CD4-positive, alpha-beta T cell treated with Interleukin-21 for 1 hour (primary cell): ENCODE measurements around the gene STK32C.

ENCODE experiments used
- DNase-seq: peaks from one replicate; pipeline ENCODE4 v3.0.0-alpha.2; 2020

STK32C gene

DNA sequence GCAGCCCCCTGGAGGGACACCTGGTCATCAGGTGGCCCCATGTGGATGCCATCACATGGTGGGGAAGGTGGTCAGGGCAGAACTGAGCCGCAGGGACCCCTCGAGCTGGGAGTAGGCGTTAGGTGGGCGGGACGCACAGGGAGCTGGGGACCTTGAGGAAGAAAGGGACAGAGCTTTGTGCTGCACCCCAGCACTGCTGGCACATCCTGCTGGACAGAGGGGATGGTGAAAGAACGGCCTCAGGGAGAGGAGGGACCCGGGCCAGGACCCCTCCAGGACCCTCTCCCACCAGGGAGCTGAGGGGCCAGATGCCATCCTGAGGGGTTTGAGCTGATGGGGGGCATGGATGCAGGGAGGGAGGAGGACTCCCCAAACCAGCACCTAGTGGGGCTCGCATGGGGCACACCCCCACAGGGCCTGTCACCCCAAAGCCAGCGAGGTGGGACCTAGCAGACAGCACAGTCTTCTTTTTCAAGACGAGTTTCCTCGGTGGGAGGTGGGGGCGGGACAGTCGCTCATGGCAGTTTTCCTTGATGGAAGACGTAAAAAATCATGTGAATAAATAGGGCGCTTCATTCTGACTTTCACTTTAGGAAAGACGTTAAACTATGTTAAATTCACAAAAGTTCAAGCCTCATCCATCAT is 43.3 kb downstream of the STK32C start:
- DNase-seq: no peak

DNA sequence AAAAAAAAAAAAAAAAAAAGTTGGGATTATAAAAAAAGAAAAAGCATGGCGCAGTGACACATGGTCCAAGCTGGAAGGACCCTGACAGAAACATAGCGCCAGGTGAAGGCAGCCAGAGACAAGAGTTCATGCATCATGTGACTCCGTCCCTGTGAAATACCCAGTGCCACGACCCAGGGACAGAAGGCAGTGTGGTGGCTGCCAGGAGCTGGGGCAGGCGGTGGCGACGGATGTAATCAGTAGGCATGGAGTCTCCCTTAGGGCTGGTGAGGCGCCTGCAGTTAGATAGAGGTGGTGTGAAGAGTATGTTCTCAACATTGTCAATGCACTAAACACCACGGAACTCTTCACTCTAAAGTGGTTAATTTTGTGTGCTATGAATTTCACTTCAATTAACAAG is 43.9 kb downstream of the STK32C start:
- no peak for DNase-seq

DNA sequence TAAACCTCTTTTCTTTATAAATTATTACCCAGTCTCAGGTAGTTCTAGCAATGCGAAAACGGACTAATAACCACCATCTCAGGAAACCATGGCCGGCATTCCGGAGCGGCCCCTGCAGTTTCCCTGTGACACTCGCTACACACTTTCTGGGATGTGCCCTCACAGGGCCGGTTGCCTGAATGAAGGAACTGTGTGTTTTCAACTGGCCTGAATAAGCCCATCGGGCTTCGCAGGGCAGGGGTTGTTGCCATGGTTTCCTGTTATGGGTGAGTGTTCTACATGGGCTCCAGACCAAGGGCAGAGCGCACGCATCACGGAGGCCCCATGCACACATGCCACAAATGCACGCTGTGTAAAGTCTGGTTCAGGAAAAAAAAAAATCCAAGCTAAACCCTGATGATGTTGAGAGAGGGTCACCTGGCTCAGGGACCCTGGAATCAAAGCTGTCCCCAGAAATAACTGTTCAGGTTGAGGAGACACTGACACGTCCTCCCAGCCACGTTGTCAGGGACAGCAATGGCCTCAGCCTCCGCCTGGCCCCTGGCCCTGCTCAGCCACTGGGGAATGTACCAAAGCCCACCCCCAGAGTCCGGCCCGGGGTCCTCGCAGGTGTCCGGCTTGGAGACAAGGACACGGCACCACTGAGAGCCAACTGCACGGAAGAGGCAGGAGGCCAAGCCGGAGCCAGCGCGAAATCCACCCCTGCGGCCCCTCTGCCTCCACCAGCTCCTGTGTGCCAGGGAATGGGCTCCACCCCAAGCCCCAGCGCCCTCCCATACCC is 47.9 kb downstream of the STK32C start:
- DNase-seq: no peak

DNA sequence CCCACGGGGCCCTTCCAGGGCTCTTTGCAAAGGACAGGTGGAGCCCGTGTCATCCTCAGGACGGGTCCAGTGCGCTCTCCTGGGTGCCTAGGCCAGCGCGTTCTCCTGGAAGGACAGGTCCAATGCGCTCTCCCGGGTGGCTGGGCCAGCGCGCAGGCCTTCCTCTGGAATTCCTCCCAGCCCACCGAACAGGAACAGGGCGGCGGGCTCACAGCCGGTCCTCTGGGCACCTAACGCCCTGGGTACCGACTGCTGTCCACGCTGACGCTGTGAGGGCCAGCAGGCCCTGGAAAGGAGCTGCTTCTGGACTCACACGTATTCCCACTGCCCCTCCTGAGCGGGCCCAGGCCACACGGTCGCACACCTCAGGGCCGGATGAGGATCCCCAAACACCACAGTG is 49.3 kb downstream of the STK32C start:
- no peak for DNase-seq

DNA sequence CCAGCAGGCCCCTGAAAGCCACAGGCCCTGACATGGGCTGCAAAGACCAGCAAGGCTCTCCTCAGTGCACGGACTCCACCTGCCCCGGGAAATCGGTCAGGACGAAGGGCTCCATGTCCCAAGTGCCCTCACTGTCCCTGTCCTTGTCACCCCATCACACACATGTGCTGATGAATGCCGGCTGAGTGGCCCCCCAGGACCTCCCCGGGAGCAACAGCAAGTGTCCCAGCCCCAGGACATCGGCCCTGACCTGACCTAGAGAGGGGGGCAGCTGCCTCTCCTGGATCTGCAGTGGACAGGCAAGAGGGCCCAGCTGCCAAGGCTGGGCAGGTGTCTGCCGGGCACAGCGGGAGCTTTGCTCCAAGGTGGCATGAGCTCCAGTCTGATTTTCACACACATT is 49.8 kb downstream of the STK32C start:
- DNase-seq: no peak

DNA sequence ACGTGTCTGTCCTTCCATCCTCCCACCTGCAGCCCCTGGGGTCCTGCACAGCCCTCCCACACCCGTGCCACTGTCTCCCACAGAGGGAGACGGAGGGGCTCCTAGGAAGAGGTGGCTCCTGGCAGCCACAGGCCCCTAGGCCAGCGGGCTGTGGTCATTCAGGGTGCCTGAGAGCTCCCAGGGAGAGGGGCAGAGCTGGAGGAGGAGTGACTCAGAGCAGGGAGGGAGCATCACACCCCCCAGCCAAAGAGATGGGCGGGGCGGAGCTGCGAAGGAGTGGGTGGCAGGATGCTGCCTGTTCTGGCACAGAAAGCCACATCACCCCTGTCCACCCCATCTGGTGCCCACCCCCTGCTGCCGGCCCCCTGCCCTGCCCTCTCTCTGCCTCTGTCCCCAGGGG is 50.5 kb downstream of the STK32C start:
- DNase-seq: peak; percentile 23

DNA sequence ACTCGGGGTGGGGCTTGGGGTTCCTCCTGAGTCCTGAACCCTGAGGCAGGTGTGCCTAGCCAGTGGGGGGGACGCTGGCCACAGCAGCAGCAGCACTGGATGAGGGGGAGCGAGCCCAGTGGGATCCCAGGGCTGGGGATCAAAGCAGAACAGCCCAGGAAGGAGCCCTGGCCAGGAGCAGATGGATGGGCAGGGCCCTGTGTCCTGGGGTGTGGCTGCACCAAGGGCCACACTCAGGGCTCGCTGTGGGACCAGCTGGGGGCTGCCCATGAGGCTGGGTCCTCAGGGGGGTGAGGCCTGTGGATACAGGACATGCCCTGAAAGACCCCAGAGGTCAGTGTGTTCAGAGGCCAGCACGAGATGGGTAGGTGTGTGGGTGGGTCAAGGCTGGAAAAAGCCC is 50.9 kb downstream of the STK32C start:
- DNase-seq: no peak

DNA sequence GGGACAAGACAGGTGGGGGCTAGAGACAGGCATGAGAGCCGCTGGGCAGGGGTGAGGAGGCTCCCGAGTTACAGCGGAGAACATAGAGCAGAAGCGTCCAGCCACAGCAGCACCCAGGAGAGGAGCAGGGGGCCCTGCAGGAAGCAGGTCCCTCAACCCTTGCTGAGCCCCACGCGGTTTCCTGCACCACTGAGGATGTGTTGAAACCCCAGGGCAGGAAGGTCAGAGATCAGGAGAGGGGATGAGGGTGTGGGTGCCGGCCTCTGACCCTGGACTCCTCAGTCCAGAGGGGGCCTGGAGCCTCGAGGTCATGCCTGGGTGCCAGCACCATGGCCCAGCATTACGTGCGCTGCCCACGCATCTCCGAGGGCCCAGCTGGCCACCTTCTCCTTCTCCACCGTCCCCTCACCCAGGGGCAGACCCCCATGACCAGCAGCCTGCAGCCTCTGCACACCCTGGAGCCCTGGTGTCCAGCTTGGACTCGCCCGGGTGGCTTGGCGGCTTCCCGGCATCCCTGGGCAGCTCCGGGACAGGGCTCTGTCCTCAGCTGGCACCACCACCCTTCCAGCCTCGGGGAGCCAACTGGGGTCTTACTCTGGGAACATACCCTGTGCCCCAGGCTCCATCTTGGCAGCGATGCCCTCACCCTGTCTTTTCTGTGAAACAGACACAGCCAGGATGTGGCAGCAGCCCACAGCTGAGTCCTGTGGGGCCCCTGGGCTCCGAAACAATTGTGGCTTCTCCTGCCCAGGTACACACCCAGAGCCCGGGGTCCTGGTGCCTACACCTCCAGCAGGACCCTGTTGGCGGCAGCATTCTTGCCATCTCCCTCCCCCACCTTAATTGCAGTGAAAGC is 52.0 kb downstream of the STK32C start:
- DNase-seq: no peak

DNA sequence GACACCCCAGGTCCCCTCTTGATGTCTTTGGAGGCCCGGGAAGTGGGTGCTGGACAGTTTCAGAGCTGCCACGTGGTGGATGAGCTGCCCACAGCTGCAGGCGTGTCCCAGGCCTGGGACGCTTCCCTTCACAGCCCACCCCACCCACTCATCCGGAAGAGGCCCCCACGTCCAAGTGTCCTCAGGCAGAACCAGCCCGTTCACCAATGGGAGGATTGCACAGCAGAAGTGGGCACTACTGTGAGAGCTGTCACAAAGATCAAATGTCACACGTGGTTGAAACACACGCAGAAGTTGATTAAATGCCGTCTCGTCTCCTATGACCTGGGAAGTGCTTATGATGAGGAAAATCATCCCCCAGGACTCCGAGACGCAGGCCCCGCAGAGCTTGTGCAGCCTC is 52.9 kb downstream of the STK32C start:
- DNase-seq: no peak

DNA sequence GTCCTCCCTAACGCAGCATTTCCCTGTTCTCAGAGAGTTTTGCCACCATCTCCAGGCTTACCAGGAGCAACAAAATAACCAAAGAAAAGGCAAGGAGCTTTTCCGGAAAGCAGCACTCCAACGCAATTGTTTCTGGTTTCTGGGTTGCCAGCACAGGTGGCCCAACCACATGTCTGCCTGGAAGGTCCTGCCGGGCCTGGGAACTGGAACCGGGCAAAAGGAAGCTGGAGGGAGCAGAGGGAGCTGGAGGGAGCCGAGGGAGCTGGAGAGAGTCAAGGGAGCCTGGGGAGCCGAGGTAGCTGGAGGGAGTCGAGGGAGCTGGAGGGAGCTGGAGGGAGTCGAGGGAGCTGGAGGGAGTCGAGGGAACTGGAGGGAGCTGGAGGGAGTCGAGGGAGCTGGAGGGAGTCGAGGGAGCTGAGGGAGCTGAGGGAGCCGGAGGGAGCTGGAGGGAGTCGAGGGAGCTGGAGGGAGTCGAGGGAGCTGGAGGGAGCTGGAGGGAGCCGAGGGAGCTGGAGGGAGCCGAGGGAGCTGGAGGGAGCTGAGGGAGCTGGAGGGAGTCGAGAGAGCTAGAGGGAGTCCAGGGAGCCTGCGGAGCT is 54.6 kb downstream of the STK32C start:
- DNase-seq: no peak

DNA sequence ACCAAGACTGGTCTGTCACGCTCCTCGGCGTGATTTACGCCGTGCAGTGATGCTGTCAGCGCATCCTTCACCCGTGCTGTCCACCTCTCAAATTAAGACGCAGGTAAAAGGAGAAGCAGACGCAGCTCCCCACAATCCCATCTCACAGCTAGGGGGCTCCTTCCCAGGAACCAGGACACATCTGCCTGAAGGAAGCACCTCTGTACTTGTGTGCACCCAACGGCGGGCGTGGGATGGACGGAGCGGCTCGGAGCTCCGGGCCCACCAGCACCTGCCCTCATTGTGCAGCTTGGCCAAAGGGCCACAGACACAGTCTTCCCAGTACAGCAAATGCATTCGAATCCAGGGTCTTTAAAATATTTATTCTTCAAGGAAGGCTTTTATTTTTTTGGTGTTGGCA is 55.3 kb downstream of the STK32C start:
- no peak for DNase-seq

DNA sequence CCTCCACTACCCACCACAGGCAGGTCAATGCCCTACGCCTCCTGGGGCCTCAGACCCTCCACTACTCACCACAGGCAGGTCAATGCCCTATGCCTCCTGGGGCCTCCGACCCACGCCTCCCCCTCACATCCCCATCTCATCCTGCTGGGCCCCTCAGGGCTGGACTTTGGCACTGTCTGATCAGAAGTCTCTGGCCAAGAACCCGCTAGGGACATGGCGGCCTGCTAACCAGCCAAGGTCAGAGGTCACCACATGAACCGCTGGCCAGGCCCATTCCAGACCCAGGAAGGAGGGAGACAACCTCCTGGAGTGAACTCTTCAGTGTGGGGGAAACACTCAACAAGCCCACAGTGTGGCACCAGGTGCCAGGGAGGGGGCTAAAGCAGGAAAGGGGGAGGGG is 55.8 kb downstream of the STK32C start:
- DNase-seq: no peak

DNA sequence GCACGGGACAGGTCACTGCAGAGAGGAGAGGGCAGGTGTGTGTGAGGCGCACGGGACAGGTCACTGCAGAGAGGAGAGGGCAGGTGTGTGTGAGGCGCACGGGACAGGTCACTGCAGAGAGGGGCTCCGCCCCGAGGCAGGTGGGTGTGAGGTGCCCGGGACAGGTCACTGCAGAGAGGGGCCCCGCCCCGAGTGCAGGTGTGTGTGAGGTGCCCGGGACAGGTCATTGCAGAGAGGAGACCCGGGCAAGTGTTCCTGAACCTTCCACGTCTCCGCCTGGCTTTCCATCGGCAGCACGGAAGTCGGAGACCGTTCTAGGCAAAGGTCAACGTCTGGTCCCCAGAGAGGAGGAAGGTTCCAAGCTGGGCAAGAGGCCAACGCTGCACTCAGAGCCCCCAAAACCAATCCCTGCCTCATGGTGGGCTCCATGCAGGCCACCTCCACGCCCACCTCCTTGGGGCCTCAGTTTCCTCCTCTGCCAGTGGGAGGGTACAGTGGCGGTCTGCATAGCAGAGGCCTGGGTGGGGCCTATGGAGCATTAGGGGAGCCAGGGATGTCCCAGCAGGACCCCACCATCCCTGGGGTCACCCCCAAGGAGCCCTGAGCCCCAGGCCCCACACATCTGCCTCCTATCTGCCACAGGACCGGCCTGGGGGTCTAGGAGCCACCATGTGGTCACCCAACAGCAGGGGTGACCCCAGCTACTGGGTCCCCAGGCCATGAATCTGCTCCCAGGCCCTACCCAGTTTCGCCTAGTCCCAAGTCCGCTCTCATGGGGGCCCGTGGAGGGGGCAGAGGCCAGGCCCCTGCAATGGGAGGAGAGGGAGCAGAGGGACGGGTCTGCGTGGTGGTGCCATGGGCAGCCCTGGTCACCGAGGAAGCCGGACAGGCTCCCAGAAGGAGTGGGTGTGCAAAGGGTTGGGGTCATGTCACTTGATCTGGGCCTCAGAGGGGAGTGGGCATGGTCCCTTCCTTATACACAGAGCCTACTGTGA is 57.0 kb downstream of the STK32C start:
- no peak for DNase-seq

DNA sequence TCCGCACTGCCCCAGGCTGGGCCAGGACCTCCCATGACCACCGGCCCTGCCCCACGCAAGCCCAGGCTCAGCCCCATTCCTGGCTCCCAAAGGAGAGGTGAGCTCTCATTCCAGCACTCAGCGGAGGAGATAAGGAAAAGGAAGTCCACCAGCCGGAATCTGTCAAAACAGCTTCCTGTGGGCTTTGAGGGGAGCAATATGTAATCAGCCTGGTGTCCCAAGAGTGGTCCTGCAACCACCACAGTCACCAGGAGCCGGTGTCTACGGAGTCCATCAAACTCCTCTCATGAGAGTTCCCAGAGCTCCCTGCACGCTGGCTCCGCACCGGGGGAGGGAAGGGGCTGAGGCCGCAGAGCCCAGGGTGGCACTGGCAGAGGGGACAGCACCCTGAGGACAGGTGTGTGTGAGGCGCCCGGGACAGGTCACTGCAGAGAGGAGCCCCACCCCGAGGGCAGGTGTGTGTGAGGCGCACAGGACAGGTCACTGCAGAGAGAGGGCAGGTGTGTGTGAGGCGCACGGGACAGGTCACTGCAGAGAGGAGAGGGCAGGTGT is 57.9 kb downstream of the STK32C start:
- DNase-seq: no peak

DNA sequence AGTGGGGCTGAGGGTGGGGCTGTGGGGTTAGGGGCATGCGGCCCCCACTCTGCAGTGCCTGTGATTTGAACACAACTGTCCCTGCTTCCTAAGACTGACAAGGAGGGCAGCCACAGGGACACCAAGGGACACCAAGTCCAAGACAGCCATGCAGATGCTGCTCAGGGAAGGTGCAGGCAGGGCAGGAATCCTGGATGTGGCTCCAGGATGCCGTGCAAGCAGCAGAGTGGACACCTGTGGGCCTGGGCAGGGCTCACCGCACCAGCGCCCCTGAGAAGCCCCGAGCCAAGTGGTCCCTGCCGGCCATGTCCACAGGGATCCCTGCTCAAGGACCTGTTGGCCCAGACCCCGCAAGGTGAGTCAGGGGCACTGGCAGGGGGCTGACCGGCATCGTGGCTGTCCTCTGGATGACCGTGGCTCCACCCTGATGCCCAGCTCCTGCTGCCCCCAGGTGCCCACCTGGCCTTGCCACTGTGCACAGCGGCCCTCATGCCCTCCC is 58.5 kb downstream of the STK32C start:
- no peak for DNase-seq

DNA sequence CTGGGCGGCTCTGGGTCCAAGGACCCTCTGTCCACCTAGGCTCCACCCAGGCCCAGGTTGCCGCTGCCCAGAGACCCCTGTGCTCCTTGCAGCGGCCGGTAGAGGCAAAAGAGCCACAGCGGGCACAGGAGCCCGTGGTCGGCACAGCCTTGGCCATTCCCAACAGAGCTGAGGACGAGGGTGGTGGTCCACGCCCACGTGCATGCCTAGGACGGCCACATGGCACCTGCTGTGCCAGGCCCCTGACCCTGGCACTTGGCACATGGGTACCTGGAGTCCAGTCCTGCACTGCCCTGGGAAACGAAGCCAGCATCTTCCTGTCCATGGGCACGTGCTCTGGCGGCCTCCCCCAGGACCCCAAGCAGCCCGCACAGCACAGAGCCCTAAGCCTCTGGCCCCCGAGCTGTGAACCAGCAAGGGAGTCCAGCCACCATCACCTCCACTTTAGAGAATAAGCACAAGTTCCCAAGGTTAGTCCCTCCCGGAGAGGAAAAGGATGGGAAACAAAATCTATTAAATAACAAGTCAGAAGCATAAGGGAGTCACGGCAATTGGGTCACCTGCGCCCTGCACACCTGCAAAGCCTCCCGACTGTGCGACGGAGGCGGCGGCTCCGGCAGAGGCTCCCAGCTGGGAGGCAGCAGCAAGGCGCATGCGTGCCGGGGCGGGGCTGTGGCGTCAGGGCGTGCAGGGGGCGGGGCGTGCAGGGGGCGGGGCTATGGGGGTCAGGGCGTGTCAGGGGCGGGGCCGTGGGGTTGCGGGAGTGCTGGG is 59.1 kb downstream of the STK32C start:
- DNase-seq: peak; percentile 37

DNA sequence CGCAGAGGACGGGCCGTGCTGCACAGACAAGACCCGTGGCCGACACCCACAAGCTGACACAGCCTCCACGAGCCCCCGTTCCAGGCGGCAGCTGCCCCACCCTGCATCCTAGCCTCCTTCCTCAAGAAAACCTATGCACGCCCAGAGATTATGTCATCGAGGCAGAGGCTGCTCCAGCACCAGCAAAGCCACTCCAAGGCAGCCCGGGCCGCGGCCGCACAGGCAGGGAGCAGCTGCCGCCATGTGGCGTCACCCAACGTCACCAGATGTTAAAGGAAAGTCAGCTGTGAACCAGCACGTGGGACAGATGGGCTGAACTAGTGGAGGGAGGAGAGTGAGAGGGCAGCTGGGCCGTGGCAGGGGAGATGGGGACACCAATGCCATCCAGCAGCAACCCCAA is 59.8 kb downstream of the STK32C start:
- no peak for DNase-seq

DNA sequence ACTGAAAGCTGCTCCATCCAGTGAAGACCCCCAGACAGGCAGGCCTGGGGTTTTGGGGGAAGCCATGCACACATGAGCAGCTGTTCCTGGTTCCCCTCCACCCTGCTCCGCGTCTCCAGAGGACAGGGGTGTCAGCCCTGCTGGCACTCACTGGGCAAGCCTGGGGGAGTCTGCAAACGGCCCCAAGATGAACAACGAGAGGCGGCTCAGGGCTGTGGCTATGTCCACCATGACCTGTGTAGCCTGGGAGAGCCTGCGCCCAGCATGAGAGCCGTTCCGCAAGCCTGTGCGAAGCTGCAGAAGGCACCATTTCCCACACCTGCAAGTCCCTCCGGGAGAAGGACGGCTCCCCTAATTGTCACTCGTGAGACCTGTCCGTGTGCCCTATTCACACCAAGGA is 61.5 kb downstream of the STK32C start:
- no peak for DNase-seq

DNA sequence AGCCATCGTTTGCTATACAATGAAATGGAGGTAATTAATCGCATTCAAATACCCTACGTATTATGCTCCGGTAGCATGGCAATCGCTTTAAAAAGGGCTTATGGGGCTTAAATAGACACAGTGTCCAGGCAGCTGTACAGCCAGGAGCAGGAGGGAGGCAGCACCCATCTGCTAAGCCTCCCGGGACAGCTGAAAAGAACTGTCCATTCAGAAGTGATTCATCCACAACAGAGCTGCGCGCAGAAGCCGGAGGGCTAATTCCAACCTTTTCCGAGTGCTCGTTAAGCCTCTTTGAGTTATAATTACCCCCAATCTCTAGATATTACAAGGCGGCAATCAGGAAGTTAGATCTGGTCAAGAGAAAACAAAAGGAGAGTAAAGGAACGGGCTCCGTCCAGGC is 62.7 kb downstream of the STK32C start:
- no peak for DNase-seq

DNA sequence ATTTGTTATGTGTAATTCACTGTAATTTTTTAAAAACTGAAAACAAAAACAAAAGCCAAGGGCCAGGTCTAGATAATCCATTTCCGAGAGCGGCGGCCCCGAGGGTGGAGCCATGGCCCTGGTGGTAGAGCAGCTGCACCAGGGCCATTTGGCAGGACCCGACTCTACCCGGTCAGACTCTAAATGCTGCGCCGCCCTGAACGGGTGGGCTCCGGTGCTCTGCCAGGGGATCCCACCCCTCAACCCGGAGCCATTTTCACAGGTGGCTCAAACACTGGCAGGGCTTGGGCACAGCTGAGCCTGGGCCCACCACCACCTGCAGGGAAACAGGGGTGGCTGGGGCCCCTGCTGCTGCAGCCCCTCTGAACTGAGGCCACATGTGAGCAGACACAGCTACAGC is 64.1 kb downstream of the STK32C start:
- DNase-seq: no peak

DNA sequence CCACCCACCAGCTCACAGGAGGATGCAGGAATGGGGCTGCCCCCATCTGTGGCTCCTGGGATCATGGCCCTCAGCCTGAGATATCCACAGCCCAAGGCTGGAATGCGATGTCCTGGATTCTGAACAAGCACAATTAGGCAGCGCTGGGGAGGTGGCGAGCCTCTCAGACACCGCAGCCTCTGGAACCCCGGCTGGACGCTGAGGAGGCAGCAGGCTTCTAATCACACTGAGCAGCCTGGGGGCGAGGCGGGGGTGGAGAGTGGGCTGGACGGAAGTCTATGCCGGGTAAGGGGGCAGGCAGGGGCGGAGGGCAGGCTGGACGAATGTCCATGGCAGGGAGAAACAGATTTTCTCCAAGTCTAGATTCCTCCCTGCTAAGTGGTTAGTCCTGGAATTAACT is 64.6 kb downstream of the STK32C start:
- no peak for DNase-seq
